SKM-1 treated with dmso at 0.1 percent for 144 hours (cell line): Measurements from ENCODE around the gene ZNF560.
"Not testable (repeated sequence)": the region's sequence is repeated elsewhere in the genome, so short reads cannot be mapped to it uniquely, and the experiment has no call there.

Experiments used
- DNase-seq: peaks from one replicate; lab custom pipeline; 2025; ENCODE audit not compliant: unreplicated experiment; lab: John Stamatoyannopoulos, UW

Gene ZNF560

GRCh38 chr19:9498183-9498902, at the start of gene ZNF560:
TSS of gene ZNF560 (minus strand) at chr19:9498616. CDS start at chr19:9475313, 23,303 bp downstream.
- no peak for DNase-seq

- no peak for DNase-seq
These were observed 49.5 kb upstream of the ZNF560 start for GRCh38 chr19:9547870-9548269.

- not testable (repeated sequence) for DNase-seq
These were observed 42.9 kb upstream of the ZNF560 start for GRCh38 chr19:9541281-9541680.

- not testable (repeated sequence) for DNase-seq
These were observed 41.5 kb upstream of the ZNF560 start for GRCh38 chr19:9539921-9540320.

- not testable (repeated sequence) for DNase-seq
These were observed 40.8 kb upstream of the ZNF560 start for GRCh38 chr19:9539201-9539600.

GRCh38 chr19:9538183-9539058, 40.0 kb upstream of the ZNF560 start, which contains the start of gene ZNF426:
TSS of gene ZNF426 (minus strand) at chr19:9538645. CDS start at chr19:9536232, 2,413 bp downstream.
- DNase-seq = peak; percentile 81

GRCh38 chr19:9535934-9536333, 37.5 kb upstream of the ZNF560 start:
- DNase-seq = no peak

GRCh38 chr19:9531933-9532332, 33.5 kb upstream of the ZNF560 start:
- no peak for DNase-seq

- DNase-seq = no peak
These were observed 30.4 kb upstream of the ZNF560 start for GRCh38 chr19:9528757-9529336.

GRCh38 chr19:9523885-9524474, 25.6 kb upstream of the ZNF560 start:
- DNase-seq = no peak

GRCh38 chr19:9507285-9507684, 8.9 kb upstream of the ZNF560 start:
- no peak for DNase-seq

- DNase-seq = no peak
These were observed 2.4 kb upstream of the ZNF560 start for GRCh38 chr19:9500796-9501195.

- no peak for DNase-seq
These were observed 4.3 kb downstream of the ZNF560 start for GRCh38 chr19:9494096-9494495.

GRCh38 chr19:9487016-9487415, 11.4 kb downstream of the ZNF560 start:
- DNase-seq = no peak

- DNase-seq = no peak
These were observed 13.3 kb downstream of the ZNF560 start for GRCh38 chr19:9485140-9485539.

GRCh38 chr19:9474975-9475374, 23.4 kb downstream of the ZNF560 start:
- DNase-seq = no peak

GRCh38 chr19:9467161-9467560, 31.3 kb downstream of the ZNF560 start:
- DNase-seq = no peak

- no peak for DNase-seq
These were observed 36.5 kb downstream of the ZNF560 start for GRCh38 chr19:9461938-9462337.

GRCh38 chr19:9456018-9456689, 42.3 kb downstream of the ZNF560 start:
- no peak for DNase-seq

- no peak for DNase-seq
These were observed 44.5 kb downstream of the ZNF560 start for GRCh38 chr19:9453953-9454352.

- DNase-seq = no peak
These were observed 53.4 kb downstream of the ZNF560 start for GRCh38 chr19:9445037-9445436.
